ENCODE measurements around the gene UCK1.

Gene UCK1

DNA sequence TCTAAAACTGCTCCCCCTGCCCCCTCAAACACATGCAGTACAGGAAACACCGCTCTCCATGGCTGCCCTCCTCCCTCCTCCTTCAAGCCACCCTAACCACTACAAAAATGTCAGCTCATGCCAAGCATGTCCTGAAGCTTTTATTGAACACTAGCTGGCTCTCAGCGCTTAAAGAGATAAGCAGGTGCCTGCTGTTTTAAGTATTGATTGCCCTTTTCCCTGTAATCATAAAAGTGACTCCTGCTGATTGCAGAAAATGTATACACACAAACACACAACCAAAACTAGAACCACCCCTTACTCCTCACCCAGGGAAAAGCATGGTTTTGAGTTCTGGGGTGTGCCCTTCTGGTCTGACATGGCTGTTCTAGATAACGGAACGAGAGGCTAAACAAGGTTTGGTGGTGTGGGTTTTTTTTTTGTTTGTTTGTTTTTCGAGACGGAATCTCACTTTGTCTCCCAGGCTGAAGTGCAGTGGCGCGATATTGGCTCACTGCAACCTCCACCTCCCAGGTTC lies 3.7 kb upstream of the UCK1 start:
- H3K4me3 ChIP-seq (ENCODE audit: low read depth, low read length) = no peak overlapping the region
- TF ChIP-seq, protein P1, sequence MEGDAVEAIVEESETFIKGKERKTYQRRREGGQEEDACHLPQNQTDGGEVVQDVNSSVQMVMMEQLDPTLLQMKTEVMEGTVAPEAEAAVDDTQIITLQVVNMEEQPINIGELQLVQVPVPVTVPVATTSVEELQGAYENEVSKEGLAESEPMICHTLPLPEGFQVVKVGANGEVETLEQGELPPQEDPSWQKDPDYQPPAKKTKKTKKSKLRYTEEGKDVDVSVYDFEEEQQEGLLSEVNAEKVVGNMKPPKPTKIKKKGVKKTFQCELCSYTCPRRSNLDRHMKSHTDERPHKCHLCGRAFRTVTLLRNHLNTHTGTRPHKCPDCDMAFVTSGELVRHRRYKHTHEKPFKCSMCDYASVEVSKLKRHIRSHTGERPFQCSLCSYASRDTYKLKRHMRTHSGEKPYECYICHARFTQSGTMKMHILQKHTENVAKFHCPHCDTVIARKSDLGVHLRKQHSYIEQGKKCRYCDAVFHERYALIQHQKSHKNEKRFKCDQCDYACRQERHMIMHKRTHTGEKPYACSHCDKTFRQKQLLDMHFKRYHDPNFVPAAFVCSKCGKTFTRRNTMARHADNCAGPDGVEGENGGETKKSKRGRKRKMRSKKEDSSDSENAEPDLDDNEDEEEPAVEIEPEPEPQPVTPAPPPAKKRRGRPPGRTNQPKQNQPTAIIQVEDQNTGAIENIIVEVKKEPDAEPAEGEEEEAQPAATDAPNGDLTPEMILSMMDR (IDR thresholded peaks at IDR 0.05; ENCODE audit: insufficient read depth, low read depth, low read length, missing control alignments) = no peak
- DNase-seq (ENCODE audit: low read depth) = no peak

DNA sequence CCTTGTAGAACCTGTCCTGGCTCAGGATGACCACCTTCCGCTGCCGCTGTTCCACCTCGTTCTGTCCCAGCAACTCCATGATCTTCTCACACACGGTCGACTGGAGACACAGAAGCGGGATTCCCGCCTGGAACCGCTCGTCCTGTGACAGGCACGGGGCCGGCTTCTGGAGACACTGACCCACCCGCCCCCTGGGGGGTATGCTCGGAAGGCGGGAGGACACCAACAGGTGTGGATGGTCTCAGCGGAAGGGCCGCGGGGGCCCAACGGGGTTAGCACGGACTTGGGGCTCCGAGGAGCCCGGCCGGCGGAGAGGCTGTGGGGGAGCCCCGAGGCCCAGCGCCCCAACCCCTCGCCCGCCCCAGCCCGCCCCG lies 530 bp downstream of the UCK1 start:
- DNase-seq (ENCODE audit: low read depth) = peak; percentile 27
- TF ChIP-seq, protein P1 (IDR thresholded peaks at IDR 0.05; ENCODE audit: insufficient read depth, low read depth, low read length, missing control alignments) = peak; percentile 15
- peak overlapping the region; percentile 86 for H3K4me3 ChIP-seq (ENCODE audit: low read depth, low read length)

DNA sequence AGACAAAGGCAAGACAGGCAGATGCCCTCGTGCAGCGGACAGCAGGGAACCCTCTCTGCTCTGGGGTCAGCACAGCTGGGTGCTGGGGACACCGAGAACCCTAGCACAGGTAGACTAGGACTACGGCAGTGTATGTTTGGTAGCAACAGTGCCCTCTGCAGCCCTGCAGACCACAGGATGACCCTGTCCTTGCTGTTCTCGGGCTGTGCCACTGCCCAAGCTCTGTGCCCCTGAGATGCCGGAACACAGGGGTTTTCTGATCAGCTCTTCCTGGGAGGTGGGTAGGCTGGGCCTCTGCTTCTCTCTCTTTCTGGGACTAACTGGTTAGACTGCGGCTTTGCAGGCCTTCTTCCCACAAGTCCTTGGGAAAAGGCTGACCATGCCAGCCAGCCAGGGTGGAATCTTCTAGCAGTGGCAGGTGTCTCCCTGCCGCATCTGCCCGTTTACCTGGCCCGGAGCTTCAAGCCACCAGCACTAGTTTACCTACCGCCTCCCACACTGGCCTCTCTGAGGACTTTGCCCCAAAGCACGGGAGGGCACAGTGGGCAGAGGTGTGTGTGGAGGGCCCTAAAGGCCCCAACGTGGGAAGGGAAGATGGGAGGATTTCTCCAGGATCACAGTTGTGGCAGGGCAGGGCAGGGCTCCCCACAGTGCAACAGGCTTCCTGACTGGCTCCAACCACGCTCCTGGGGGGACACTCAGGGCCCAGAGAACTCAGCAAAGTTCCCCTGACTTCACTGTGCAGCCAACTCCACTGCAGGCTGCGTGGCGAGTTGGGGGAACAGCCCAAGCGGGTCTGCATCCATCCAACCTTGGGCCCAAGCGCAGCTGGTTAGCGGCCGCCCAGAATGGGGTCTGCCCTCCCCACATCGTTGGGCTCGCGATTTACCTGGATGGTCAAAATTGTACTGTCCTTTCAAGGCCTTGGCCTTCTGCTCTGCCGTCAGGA lies 1.2 kb downstream of the UCK1 start:
- no peak for DNase-seq (ENCODE audit: low read depth)
- peak overlapping the region; percentile 86 for H3K4me3 ChIP-seq (ENCODE audit: low read depth, low read length)
- TF ChIP-seq, protein P1 (IDR thresholded peaks at IDR 0.05; ENCODE audit: insufficient read depth, low read depth, low read length, missing control alignments) = no peak

DNA sequence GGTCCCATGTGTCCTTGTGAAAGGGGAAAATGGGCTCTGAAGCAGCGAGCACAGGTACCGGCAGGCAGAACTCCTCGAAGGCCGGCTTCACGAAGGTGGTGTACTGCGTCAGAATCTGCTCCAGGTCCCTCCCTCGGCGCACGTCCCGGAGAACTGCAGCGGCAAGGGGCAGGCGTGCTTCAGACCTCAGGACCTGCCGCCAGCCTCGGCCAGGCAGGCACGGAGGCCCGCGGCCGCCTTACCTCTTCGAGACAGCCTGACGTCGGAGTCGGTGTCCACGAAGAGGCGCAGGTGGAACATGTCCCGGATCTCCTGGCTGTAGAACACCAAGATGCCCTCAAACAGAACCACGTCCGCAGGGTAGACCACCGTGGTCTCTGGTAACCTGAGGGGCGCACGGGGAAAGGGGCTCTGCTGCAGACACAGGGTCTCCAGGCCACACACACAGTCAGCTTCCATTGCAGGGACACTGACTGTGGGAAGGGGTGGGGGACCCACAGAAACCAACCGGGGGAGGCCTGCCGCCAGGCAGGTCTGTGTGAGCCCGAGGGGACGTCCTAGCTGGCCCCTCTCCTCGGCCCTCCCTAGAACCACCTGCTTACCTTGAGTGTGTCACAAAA lies 2.1 kb downstream of the UCK1 start:
- no peak overlapping the region for H3K4me3 ChIP-seq (ENCODE audit: low read depth, low read length)

DNA sequence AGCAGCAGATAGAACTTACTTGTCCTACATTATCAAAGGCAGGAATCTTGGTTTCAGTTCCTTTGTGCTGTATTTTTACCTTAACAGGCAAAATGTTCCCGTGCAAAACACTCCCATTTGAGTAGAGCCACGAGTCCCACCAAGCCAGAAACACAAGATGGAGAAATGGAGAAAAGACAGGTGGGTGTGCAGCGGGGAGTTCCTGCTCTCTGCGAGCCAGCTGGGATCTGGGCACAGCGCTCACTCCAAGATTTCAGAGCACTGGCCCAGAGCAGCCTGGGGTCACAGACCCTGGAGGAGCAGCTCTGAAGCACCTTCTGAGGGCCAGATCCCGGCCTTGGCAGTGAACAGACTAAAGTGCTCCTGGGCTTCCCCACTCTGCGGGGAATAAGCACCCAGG lies 2.9 kb downstream of the UCK1 start:
- TF ChIP-seq, protein P1 (IDR thresholded peaks at IDR 0.05; ENCODE audit: insufficient read depth, low read depth, low read length, missing control alignments) = no peak
- no peak overlapping the region for H3K4me3 ChIP-seq (ENCODE audit: low read depth, low read length)
- DNase-seq (ENCODE audit: low read depth) = no peak

More for the DNA sequence above, 2.1 kb downstream of the UCK1 start:
- no peak for DNase-seq (ENCODE audit: low read depth)
- TF ChIP-seq, protein P1 (IDR thresholded peaks at IDR 0.05; ENCODE audit: insufficient read depth, low read depth, low read length, missing control alignments) = no peak

DNA sequence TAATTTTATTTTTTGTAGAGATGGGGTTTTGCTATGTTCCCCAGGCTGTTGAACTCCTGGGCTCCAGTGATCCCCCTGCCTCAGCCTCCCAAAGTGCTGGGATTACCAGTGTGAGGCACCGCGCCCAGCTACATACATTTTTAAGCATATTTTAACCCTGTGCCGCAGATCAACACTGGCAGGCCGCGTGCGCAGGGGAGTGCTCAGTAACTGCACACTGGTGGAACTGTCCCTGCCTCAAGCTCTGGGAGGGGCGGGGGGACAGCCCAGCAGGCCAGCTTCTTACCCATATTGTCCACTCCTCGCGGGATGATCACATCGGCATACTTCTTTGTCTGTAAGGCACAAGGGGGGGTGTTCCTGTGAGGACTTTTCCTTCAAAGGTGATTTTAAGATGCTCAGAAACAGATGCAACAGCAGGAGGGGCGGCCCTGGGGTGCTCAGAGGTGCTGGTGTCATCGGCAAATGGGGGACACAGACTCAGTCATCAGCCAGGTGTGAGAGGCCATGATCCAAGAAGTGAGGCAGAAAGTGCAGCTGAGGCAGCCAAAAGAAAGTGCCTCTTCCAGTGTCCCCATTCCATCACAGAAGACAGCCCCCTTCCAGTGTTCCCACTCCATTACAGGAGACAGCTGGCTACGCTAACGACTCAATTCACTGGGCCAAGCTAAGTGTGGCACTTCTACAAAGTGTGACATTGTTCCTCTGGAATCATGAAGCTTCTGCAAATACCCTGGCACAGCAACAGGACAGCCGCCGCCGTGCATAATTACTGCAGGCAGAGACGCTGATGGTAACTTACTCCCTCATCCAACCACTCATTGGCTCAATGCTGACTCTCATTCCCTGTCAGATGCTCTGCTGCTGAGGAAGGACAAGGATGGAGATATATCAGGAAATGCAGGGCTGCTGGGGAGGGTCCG lies 5.2 kb downstream of the UCK1 start:
- TF ChIP-seq, protein P1 (IDR thresholded peaks at IDR 0.05; ENCODE audit: insufficient read depth, low read depth, low read length, missing control alignments) = no peak
- DNase-seq (ENCODE audit: low read depth) = no peak
- no peak overlapping the region for H3K4me3 ChIP-seq (ENCODE audit: low read depth, low read length)

Measured in GM12865 (cell line).